H1 (cell line): ENCODE measurements around the gene SH2D1B. TPM values are rescaled to one million over a fixed set of nuclear protein-coding genes. Genes with fewer than 3 reads are reported as not detected.

ENCODE experiments used
- CTCF ChIA-PET: fragments of 300-600 bp; sonication (Branson Sonifier 250); formaldehyde crosslinking; loops from one replicate; lab custom pipeline; 2021; ENCODE audit not compliant: partially characterized antibody; lab: Charles Lee
- POLR2A ChIA-PET: fragments of 300-600 bp; sonication (Branson Sonifier 250); formaldehyde crosslinking; loops from one replicate; lab custom pipeline; 2021; ENCODE audit warnings: inconsistent platforms; ENCODE audit not compliant: partially characterized antibody; lab: Charles Lee
- DNase-seq, 2 experiments: peaks; one replicate each; pipeline versions ENCODE4 v3.0.0 to v3.0.0-alpha.2; 2010 to 2022; ENCODE audit warnings: low spot score in 2 of 2, low read depth in 1 of 2, mixed read lengths in 1 of 2
- FAIRE-seq: peaks from 2 replicates; lab custom pipeline; 2011; peaks lifted over from hg19 to GRCh38; lab: Jason Lieb, UNC
- H2AFZ ChIP-seq: 2 replicates; pipeline ENCODE4 v1.8.1; 2012; ENCODE audit warnings: low read length, inconsistent platforms
- H2AK5ac ChIP-seq: 2 replicates; pipeline ENCODE4 v1.6.1; 2013; ENCODE audit warnings: low read depth, low read length
- H2BK120ac ChIP-seq: replicated peaks from 2 replicates; pipeline ENCODE3; 2013; ENCODE audit warnings: low read depth, low read length, inconsistent platforms
- H2BK12ac ChIP-seq: 2 replicates; pipeline ENCODE4 v1.6.1; 2013; ENCODE audit warnings: low read depth, low read length
- H2BK15ac ChIP-seq: 2 replicates; pipeline ENCODE4 v1.6.1; 2013; ENCODE audit warnings: low read length
- H2BK20ac ChIP-seq: 2 replicates; pipeline ENCODE4 v1.6.1; 2013; ENCODE audit warnings: low read length
- H2BK5ac ChIP-seq: 2 replicates; pipeline ENCODE4 v1.6.1; 2013; ENCODE audit warnings: low read depth, low read length
- H3K14ac ChIP-seq: 2 replicates; pipeline ENCODE4 v1.6.1; 2013; ENCODE audit warnings: inconsistent platforms; ENCODE audit not compliant: insufficient read length
- H3K18ac ChIP-seq: 2 replicates; pipeline ENCODE4 v1.6.1; 2013; ENCODE audit warnings: low read length; ENCODE audit errors: extremely low read depth
- H3K23ac ChIP-seq: 2 replicates; pipeline ENCODE4 v1.6.1; 2013; ENCODE audit warnings: inconsistent platforms; ENCODE audit not compliant: insufficient read length
- H3K23me2 ChIP-seq: 2 replicates; pipeline ENCODE4 v1.6.1; 2013; ENCODE audit warnings: low read depth, low read length
- H3K27ac ChIP-seq: 2 replicates; pipeline ENCODE4 v1.6.1; 2011; ENCODE audit warnings: low read depth, low read length, inconsistent platforms
- H3K27me3 ChIP-seq, 4 experiments: replicated peaks in 1 of 4; 1 replicate in 1 of 4; 2 replicates in 3 of 4; pipeline versions ENCODE4 v1.6.1 to v1.8.1; 2011 to 2013; ENCODE audit warnings: low read length in 3 of 4, mild to moderate bottlenecking in 3 of 4, inconsistent platforms in 2 of 4, mixed read lengths in 2 of 4, moderate library complexity in 1 of 4; ENCODE audit not compliant: control insufficient read depth in 3 of 4, insufficient read depth in 3 of 4; ENCODE audit errors: extremely low read depth in 1 of 4
- H3K36me3 ChIP-seq, 4 experiments: 2 replicates each; pipeline versions ENCODE4 v1.6.1 to v1.8.1; 2011 to 2013; ENCODE audit warnings: mild to moderate bottlenecking in 4 of 4, low read length in 3 of 4, moderate library complexity in 2 of 4, control low read depth in 1 of 4, inconsistent platforms in 1 of 4; ENCODE audit not compliant: insufficient read depth in 4 of 4, control insufficient read depth in 2 of 4
- H3K4ac ChIP-seq: replicated peaks from 2 replicates; pipeline ENCODE3; 2013; ENCODE audit warnings: low read length, low read depth, mixed read lengths, inconsistent platforms; ENCODE audit not compliant: insufficient read length
- H3K4me1 ChIP-seq, 4 experiments: replicated peaks in 1 of 4; 1 replicate in 1 of 4; 2 replicates in 3 of 4; pipeline versions ENCODE4 v1.6.1 to v1.8.1; 2011 to 2013; ENCODE audit warnings: low read length in 3 of 4, inconsistent platforms in 2 of 4, mixed read lengths in 1 of 4; ENCODE audit not compliant: insufficient read depth in 4 of 4, control insufficient read depth in 3 of 4
- H3K4me2 ChIP-seq, 2 experiments: 2 replicates each; pipeline versions ENCODE4 v1.6.1 to v1.8.1; 2011 to 2013; ENCODE audit warnings: low read depth in 2 of 2, low read length in 2 of 2, control low read depth in 1 of 2, inconsistent platforms in 1 of 2, mild to moderate bottlenecking in 1 of 2; ENCODE audit not compliant: insufficient read depth in 1 of 2
- H3K4me3 ChIP-seq, 4 experiments: fragments of 200-600, 300-600 bp in 1 of 4; sonication (generic), shearing (Covaris generic), sonication (Bioruptor Twin) in 1 of 4; 2 replicates each; pipeline versions ENCODE4 v1.5.1 to v1.8.1; 2011 to 2016; ENCODE audit warnings: low read length in 4 of 4, low read depth in 3 of 4, control low read depth in 2 of 4, inconsistent platforms in 2 of 4, mild to moderate bottlenecking in 2 of 4, mixed read lengths in 1 of 4, moderate library complexity in 1 of 4; ENCODE audit not compliant: insufficient read depth in 2 of 4; ENCODE audit errors: extremely low read depth in 1 of 4
- H3K56ac ChIP-seq: replicated peaks from 2 replicates; pipeline ENCODE3; 2013; ENCODE audit warnings: low read depth, mild to moderate bottlenecking, mixed read lengths, low read length, inconsistent platforms; ENCODE audit not compliant: insufficient read length
- H3K79me1 ChIP-seq: 2 replicates; pipeline ENCODE4 v1.6.1; 2013; ENCODE audit warnings: low read depth, low read length, control low read depth
- H3K79me2 ChIP-seq, 2 experiments: 2 replicates each; pipeline versions ENCODE4 v1.6.1 to v1.8.1; 2012 to 2013; ENCODE audit warnings: low read length in 2 of 2, mild to moderate bottlenecking in 2 of 2, inconsistent platforms in 1 of 2; ENCODE audit not compliant: insufficient read depth in 2 of 2, control insufficient read depth in 1 of 2
- H3K9ac ChIP-seq, 4 experiments: replicated peaks in 1 of 4; 1 replicate in 1 of 4; 2 replicates in 3 of 4; pipeline versions ENCODE4 v1.6.1 to v1.8.1; 2011 to 2013; ENCODE audit warnings: low read depth in 3 of 4, low read length in 3 of 4, control low read depth in 2 of 4, mild to moderate bottlenecking in 2 of 4, moderate library complexity in 2 of 4, inconsistent platforms in 1 of 4; ENCODE audit errors: extremely low read depth in 1 of 4
- H3K9me3 ChIP-seq, 2 experiments: 2 replicates each; pipeline versions ENCODE4 v1.6.1 to v1.8.1; 2012 to 2013; ENCODE audit warnings: mild to moderate bottlenecking in 2 of 2, moderate library complexity in 2 of 2, control low read depth in 1 of 2, inconsistent platforms in 1 of 2, low read depth in 1 of 2, low read length in 1 of 2, mixed read lengths in 1 of 2; ENCODE audit not compliant: insufficient read depth in 2 of 2
- H4K20me1 ChIP-seq, 2 experiments: replicated peaks in 1 of 2; 2 replicates each; pipeline versions ENCODE3 to v1.8.1; 2011 to 2013; ENCODE audit warnings: inconsistent platforms in 2 of 2, low read length in 2 of 2, mild to moderate bottlenecking in 1 of 2; ENCODE audit not compliant: insufficient read depth in 2 of 2, control insufficient read depth in 1 of 2
- H4K5ac ChIP-seq: 2 replicates; pipeline ENCODE4 v1.6.1; 2013; ENCODE audit warnings: low read length, low read depth, mixed read lengths, inconsistent platforms; ENCODE audit not compliant: insufficient read length
- H4K8ac ChIP-seq: 2 replicates; pipeline ENCODE4 v1.8.0; 2013; ENCODE audit warnings: mild to moderate bottlenecking, moderate library complexity, low read length, inconsistent platforms; ENCODE audit not compliant: insufficient read depth; ENCODE audit errors: extremely low read depth
- H4K91ac ChIP-seq: replicated peaks from 2 replicates; pipeline ENCODE3; 2013; ENCODE audit warnings: low read length, mixed read lengths, inconsistent platforms; ENCODE audit not compliant: insufficient read length
- ASH2L ChIP-seq: fragments of 200-600, 300-600 bp; sonication (generic); IDR thresholded peaks from one replicate; pipeline ENCODE4 v1.7.1; 2017; ENCODE audit warnings: low read length
- ATF3 ChIP-seq: IDR thresholded peaks from 2 replicates; pipeline ENCODE4 v1.6.1; 2011; ENCODE audit warnings: low read depth, mild to moderate bottlenecking, low read length; ENCODE audit not compliant: insufficient read depth
- CREB1 ChIP-seq: IDR thresholded peaks from 2 replicates; pipeline ENCODE4 v1.6.1; 2012; ENCODE audit warnings: inconsistent platforms
- EP300 ChIP-seq, 2 experiments: IDR thresholded peaks; 1 replicate in 1 of 2; 2 replicates in 1 of 2; pipeline ENCODE4 v1.6.1; 2011 to 2012; ENCODE audit warnings: low read depth in 2 of 2, low read length in 2 of 2, mild to moderate bottlenecking in 2 of 2, borderline replicate concordance in 1 of 2, inconsistent platforms in 1 of 2, moderate library complexity in 1 of 2
- GTF2F1 ChIP-seq: IDR thresholded peaks from 2 replicates; pipeline ENCODE4 v1.6.1; 2012; ENCODE audit warnings: low read depth, low read length, improper control_type of control experiment, borderline replicate concordance
- JUND ChIP-seq: IDR thresholded peaks from 2 replicates; pipeline ENCODE4 v1.6.1; 2011; ENCODE audit warnings: mild to moderate bottlenecking, improper control_type of control experiment, low read length
- RBBP5 ChIP-seq: IDR thresholded peaks from 2 replicates; pipeline ENCODE4 v1.7.1; 2012; ENCODE audit warnings: low read depth, mild to moderate bottlenecking, inconsistent platforms, low read length, moderate library complexity, borderline replicate concordance
- RNF2 ChIP-seq: fragments of 200-900, 300-1000 bp; sonication (generic); IDR thresholded peaks from 2 replicates; pipeline ENCODE4 v1.7.1; 2016; ENCODE audit warnings: borderline replicate concordance, low read depth, mild to moderate bottlenecking, antibody characterized with exemption, low read length; ENCODE audit not compliant: poor library complexity, severe bottlenecking; ENCODE audit errors: missing control alignments
- RXRA ChIP-seq: IDR thresholded peaks from 2 replicates; pipeline ENCODE4 v1.6.1; 2011; ENCODE audit warnings: low read depth, mild to moderate bottlenecking, low read length, moderate library complexity; ENCODE audit not compliant: insufficient read depth
- SAP30 ChIP-seq: fragments of 300-600 bp; sonication (generic); IDR thresholded peaks from 2 replicates; pipeline ENCODE4 v1.7.1; 2012; ENCODE audit warnings: low read length, moderate library complexity, mild to moderate bottlenecking, inconsistent platforms; ENCODE audit not compliant: insufficient read depth, insufficient replicate concordance
- SIN3A ChIP-seq, 2 experiments: IDR thresholded peaks in 1 of 2; conservative IDR thresholded peaks in 1 of 2; 2 replicates each; pipeline ENCODE4 v1.6.1; 2011 to 2012; ENCODE audit warnings: low read length in 2 of 2, improper control_type of control experiment in 1 of 2, low read depth in 1 of 2, mild to moderate bottlenecking in 1 of 2
- SIRT6 ChIP-seq: IDR thresholded peaks from one replicate; pipeline ENCODE4 v1.7.1; 2012; ENCODE audit warnings: low read length, inconsistent platforms
- SUZ12 ChIP-seq: fragments of 200-600 bp; sonication (generic); IDR thresholded peaks from 2 replicates; pipeline ENCODE4 v1.6.1; 2012; ENCODE audit warnings: mild to moderate bottlenecking, inconsistent platforms, low read length, moderate library complexity, mixed read lengths
- WGBS, 2 experiments: shearing (Covaris generic) in 1 of 2; methylation state at CpG; one replicate each; pipeline versions ENCODE4 v1.1.6 to v1.1.7; 2013 to 2015; ENCODE audit warnings: low lambda C conversion rate in 2 of 2, mixed read lengths in 2 of 2, inconsistent platforms in 1 of 2, low coverage in 1 of 2, missing lambda C conversion rate in 1 of 2; ENCODE audit not compliant: insufficient replicate concordance in 2 of 2, insufficient coverage in 1 of 2, insufficient read length in 1 of 2; ENCODE audit errors: extremely low coverage in 1 of 2, missing lambda C conversion rate in 1 of 2; 5-methylcytosine and 5-hydroxymethylcytosine counted together
- polyA plus RNA-seq, 7 experiments: library from polyadenylated mRNA; depleted of rRNA in 3 of 7; stranded (reverse) in 5 of 7; unstranded in 2 of 7; fragments of >200 nt in 5 of 7; fragments of 200-250 nt in 2 of 7; gene quantifications; 1 replicate in 5 of 7; 2 replicates in 1 of 7; 4 replicates in 1 of 7; pipeline versions ENCODE4 v1.2.1 to v1.2.3, GENCODE V29; 2011 to 2013; ENCODE audit warnings: missing spikeins in 2 of 7, mixed read lengths in 2 of 7
- total RNA-seq: library from RNA; stranded (reverse); fragmentation: NEBNext Ultra II Directional; extraction: Animal tissue kit (Norgen Biotek cat#: 25700); gene quantifications from 2 replicates; pipeline ENCODE4 v1.2.1, GENCODE V29; 2021

Gene SH2D1B
- total and polyA plus RNA-seq, 2 of the 8 experiments (the other 6 are each of a cell fraction or from before 2014, with no cell fraction given), result not detected

- H3K27me3 ChIP-seq, result no peaks in the 10 kb centered on the region
- FAIRE-seq, result no peak
- TF ChIP-seq ATF3, result no peak
- no peak for TF ChIP-seq JUND
- TF ChIP-seq RXRA, result no peak
- no peak for TF ChIP-seq SAP30
- TF ChIP-seq SIRT6, result no peak
- TF ChIP-seq ASH2L, result no peak
- no peak for TF ChIP-seq RBBP5
- TF ChIP-seq EP300 (IDR thresholded peaks at IDR 0.05; ENCODE audit: borderline replicate concordance in 1 of 2, low read depth in 2 of 2, low read length in 2 of 2), result no peak
- TF ChIP-seq RNF2, result no peak
- no peak for TF ChIP-seq GTF2F1
- no peak for TF ChIP-seq SIN3A (conservative IDR thresholded peaks at IDR 0.05 in 1 of 2, IDR thresholded peaks at IDR 0.05 in 1 of 2; ENCODE audit: low read depth in 1 of 2, low read length in 2 of 2)
- no peak for TF ChIP-seq SUZ12
- TF ChIP-seq CREB1, result no peak
Measured at GRCh38 chr1:162370721-162371120, 41.2 kb downstream of the SH2D1B start.

More at GRCh38 chr1:162370721-162371120, 41.2 kb downstream of the SH2D1B start:
- H3K4ac ChIP-seq, result no peak overlapping the region
- no peak overlapping the region for H3K9ac ChIP-seq
- H3K23me2 ChIP-seq, result no peaks in the 10 kb centered on the region
- no peak overlapping the region for H3K14ac ChIP-seq
- no peak overlapping the region for H4K8ac ChIP-seq
- H3K79me1 ChIP-seq, result no peaks in the 10 kb centered on the region
- no peak overlapping the region for H3K18ac ChIP-seq
- H3K4me2 ChIP-seq, result no peak overlapping the region
- H3K56ac ChIP-seq, result no peak overlapping the region
- DNase-seq, result no peak
- H4K5ac ChIP-seq, result no peak overlapping the region
- no peak overlapping the region for H2BK5ac ChIP-seq
- no peak overlapping the region for H2BK120ac ChIP-seq
- peaks cover 0 to 6% (median under 1%) of the 10 kb centered on the region in 4 experiments; a peak in 1 of 8 replicates for H3K36me3 ChIP-seq
- H3K79me2 ChIP-seq, result no peaks in the 10 kb centered on the region
- no peaks in the 10 kb centered on the region for H3K4me1 ChIP-seq
- H2BK12ac ChIP-seq, result no peak overlapping the region
- no peak overlapping the region for H2BK15ac ChIP-seq
- H4K20me1 ChIP-seq, result no peaks in the 10 kb centered on the region
- no peak overlapping the region for H2AK5ac ChIP-seq
- H4K91ac ChIP-seq, result no peak overlapping the region
- no peak overlapping the region for H3K27ac ChIP-seq
- no peak overlapping the region for H2BK20ac ChIP-seq
- POLR2A ChIA-PET, result no interaction called here
- no peak overlapping the region for H3K4me3 ChIP-seq
- 91% methylated on average over 3 of the region's 3 CpGs; no CpG with 5 or more reads in 1 of the 2 experiments for WGBS, 2 experiments
- CTCF ChIA-PET, result interaction anchor here (1.0 to 2.1 kb wide), 4 partner anchors 13 to 327 kb away, joined by 3 to 6 read pairs (median 4); no protein-coding TSS in a partner anchor
- no peak overlapping the region for H3K23ac ChIP-seq
- no peaks in the 10 kb centered on the region for H3K9me3 ChIP-seq
- no peak overlapping the region for H2AFZ ChIP-seq
